ENCODE results near the gene PCBP3.
"Not testable (repeated sequence)": the region's sequence is repeated elsewhere in the genome, so short reads cannot be mapped to it uniquely, and the experiment has no call there.

PCBP3 gene

GRCh38 chr21:45892156-45892915, 248.8 kb downstream of the PCBP3 start:
- no peak for DNase-seq (ENCODE audit: low read depth)
- no peak for TF ChIP-seq CTCF (conservative IDR thresholded peaks at IDR 0.05; ENCODE audit: low read depth, low read length)
- no peak overlapping the region for H3K4me3 ChIP-seq (ENCODE audit: low read length)

- no peak for DNase-seq (ENCODE audit: low read depth)
- no peak overlapping the region for H3K4me3 ChIP-seq (ENCODE audit: low read length)
- TF ChIP-seq CTCF (conservative IDR thresholded peaks at IDR 0.05; ENCODE audit: low read depth, low read length) = no peak
These were observed 249.6 kb downstream of the PCBP3 start for GRCh38 chr21:45892916-45893739.

GRCh38 chr21:45893740-45894449, 250.4 kb downstream of the PCBP3 start:
- DNase-seq (ENCODE audit: low read depth) = no peak
- no peak overlapping the region for H3K4me3 ChIP-seq (ENCODE audit: low read length)
- no peak for TF ChIP-seq CTCF (conservative IDR thresholded peaks at IDR 0.05; ENCODE audit: low read depth, low read length)

GRCh38 chr21:45894450-45894825, 250.9 kb downstream of the PCBP3 start:
- DNase-seq (ENCODE audit: low read depth) = no peak
- no peak overlapping the region for H3K4me3 ChIP-seq (ENCODE audit: low read length)
- no peak for TF ChIP-seq CTCF (conservative IDR thresholded peaks at IDR 0.05; ENCODE audit: low read depth, low read length)

- no peak for DNase-seq (ENCODE audit: low read depth)
- no peak for TF ChIP-seq CTCF (conservative IDR thresholded peaks at IDR 0.05; ENCODE audit: low read depth, low read length)
- H3K4me3 ChIP-seq (ENCODE audit: low read length) = no peak overlapping the region
These were observed 251.6 kb downstream of the PCBP3 start for GRCh38 chr21:45894906-45895777.

- DNase-seq (ENCODE audit: low read depth) = no peak
- no peak overlapping the region for H3K4me3 ChIP-seq (ENCODE audit: low read length)
- no peak for TF ChIP-seq CTCF (conservative IDR thresholded peaks at IDR 0.05; ENCODE audit: low read depth, low read length)
These were observed 252.3 kb downstream of the PCBP3 start for GRCh38 chr21:45895778-45896370.

- DNase-seq (ENCODE audit: low read depth); H3K4me3 ChIP-seq (ENCODE audit: low read length): not testable (repeated sequence)
These were observed 252.9 kb downstream of the PCBP3 start for GRCh38 chr21:45896431-45896830.

All from retinal pigment epithelial cell (primary cell).